Neuronal stem cell (in vitro differentiated cells): ENCODE data around the gene PHKA2.

Source experiments
- DNase-seq: peaks from one replicate; pipeline ENCODE4 v3.0.0-alpha.2; 2013; ENCODE audit warnings: low spot score
- H2AFZ ChIP-seq: one replicate; pipeline ENCODE4 v1.6.1; 2013; ENCODE audit warnings: mild to moderate bottlenecking, low read length, inconsistent platforms
- H2AK5ac ChIP-seq: 2 replicates; pipeline ENCODE4 v1.6.1; 2013; ENCODE audit warnings: low read depth, mild to moderate bottlenecking, inconsistent platforms, low read length, moderate library complexity, mixed read lengths
- H2BK120ac ChIP-seq: 2 replicates; pipeline ENCODE4 v1.6.1; 2013; ENCODE audit warnings: low read depth, mild to moderate bottlenecking, inconsistent platforms, low read length, moderate library complexity, mixed read lengths
- H2BK12ac ChIP-seq: one replicate; pipeline ENCODE4 v1.6.1; 2013; ENCODE audit warnings: low read length, inconsistent platforms
- H2BK15ac ChIP-seq: 2 replicates; pipeline ENCODE4 v1.6.1; 2013; ENCODE audit warnings: mild to moderate bottlenecking, low read length, inconsistent platforms, mixed read lengths
- H2BK5ac ChIP-seq: one replicate; pipeline ENCODE4 v1.6.1; 2013; ENCODE audit warnings: inconsistent platforms, mild to moderate bottlenecking, low read length, moderate library complexity
- H3K14ac ChIP-seq: one replicate; pipeline ENCODE4 v1.6.1; 2013; ENCODE audit warnings: low read length, inconsistent platforms
- H3K18ac ChIP-seq: 2 replicates; pipeline ENCODE4 v1.6.1; 2013; ENCODE audit warnings: low read length, inconsistent platforms
- H3K23ac ChIP-seq: 2 replicates; pipeline ENCODE4 v1.6.1; 2013; ENCODE audit warnings: low read depth, mild to moderate bottlenecking, mixed read lengths, low read length, inconsistent platforms; ENCODE audit not compliant: poor library complexity
- H3K27ac ChIP-seq: replicated peaks from 3 replicates; pipeline ENCODE4 v1.5.1; 2013; ENCODE audit warnings: low read length, inconsistent platforms
- H3K27me3 ChIP-seq, 3 experiments: 2 replicates each; pipeline ENCODE4 v1.6.1; 2013; ENCODE audit warnings: low read length in 3 of 3, mild to moderate bottlenecking in 2 of 3, inconsistent platforms in 1 of 3, low read depth in 1 of 3, mixed read lengths in 1 of 3, moderate library complexity in 1 of 3; ENCODE audit not compliant: control insufficient read depth in 3 of 3, insufficient read depth in 3 of 3
- H3K36me3 ChIP-seq, 2 donors: replicated peaks in 1 of 2; 2 replicates each; pipeline ENCODE4 v1.6.1; 2013; ENCODE audit warnings: low read length in 2 of 2; ENCODE audit not compliant: control insufficient read depth in 2 of 2, insufficient read depth in 2 of 2
- H3K4ac ChIP-seq: 2 replicates; pipeline ENCODE4 v1.6.1; 2013; ENCODE audit warnings: inconsistent platforms, mild to moderate bottlenecking, low read length, moderate library complexity
- H3K4me1 ChIP-seq, 2 donors: 1 replicate in 1 of 2; 2 replicates in 1 of 2; pipeline ENCODE4 v1.6.1; 2013; ENCODE audit warnings: low read length in 2 of 2, low read depth in 1 of 2; ENCODE audit not compliant: control insufficient read depth in 2 of 2, insufficient read depth in 1 of 2
- H3K4me2 ChIP-seq: one replicate; pipeline ENCODE4 v1.6.1; 2013; ENCODE audit warnings: mild to moderate bottlenecking, low read length, inconsistent platforms; ENCODE audit not compliant: insufficient read depth, poor library complexity, severe bottlenecking
- H3K4me3 ChIP-seq, 2 donors: 2 replicates each; pipeline ENCODE4 v1.5.1; 2013; ENCODE audit warnings: low read length in 2 of 2, mild to moderate bottlenecking in 2 of 2, inconsistent platforms in 1 of 2, moderate library complexity in 1 of 2
- H3K79me1 ChIP-seq: one replicate; pipeline ENCODE4 v1.6.1; 2013; ENCODE audit warnings: low read depth, mild to moderate bottlenecking, inconsistent platforms, low read length, moderate library complexity
- H3K9ac ChIP-seq: one replicate; pipeline ENCODE4 v1.6.1; 2013; ENCODE audit warnings: mild to moderate bottlenecking, low read depth, low read length, inconsistent platforms; ENCODE audit not compliant: poor library complexity
- H3K9me3 ChIP-seq, 2 donors: replicated peaks in 1 of 2; 2 replicates each; pipeline versions ENCODE3 to v1.6.1; 2013; ENCODE audit warnings: low read length in 2 of 2, mild to moderate bottlenecking in 2 of 2, inconsistent platforms in 1 of 2, low read depth in 1 of 2, mixed read lengths in 1 of 2, moderate library complexity in 1 of 2; ENCODE audit not compliant: control insufficient read depth in 2 of 2, insufficient read depth in 1 of 2
- H4K8ac ChIP-seq: one replicate; pipeline ENCODE4 v1.6.1; 2013; ENCODE audit warnings: low read depth, mild to moderate bottlenecking, inconsistent platforms, low read length, moderate library complexity
- H4K91ac ChIP-seq: one replicate; pipeline ENCODE4 v1.6.1; 2013; ENCODE audit warnings: low read length, low read depth, mild to moderate bottlenecking, inconsistent platforms; ENCODE audit not compliant: poor library complexity
- WGBS, 2 donors: extraction: QIAGEN DNeasy Blood & Tissue Kit; methylation state at CpG; one replicate each; pipeline ENCODE4 v1.1.7; 2013; ENCODE audit warnings: missing lambda C conversion rate in 2 of 2, mixed read lengths in 1 of 2; ENCODE audit not compliant: insufficient read length in 2 of 2, insufficient replicate concordance in 1 of 2; ENCODE audit errors: extremely low coverage in 2 of 2; 5-methylcytosine and 5-hydroxymethylcytosine counted together

PHKA2 gene

GRCh38 chrX:18888281-18888680 lies 95.6 kb downstream of the PHKA2 start:
- H2BK12ac ChIP-seq = no peak overlapping the region

GRCh38 chrX:18887825-18888212 lies 96.1 kb downstream of the PHKA2 start:
- Histone ChIP-seq H3K4me2 (no peak overlapping the region), H2BK5ac (no peak overlapping the region), H3K27ac (no peak overlapping the region), H2BK120ac (no peak overlapping the region), H3K14ac (no peak overlapping the region), H2AFZ (no peak overlapping the region), H2BK15ac (no peak overlapping the region), H3K27me3 (peaks cover 0 to 7% (median 0%) of the 10 kb centered on the region in 3 experiments), H3K4ac (no peak overlapping the region), H3K4me3 (no peak overlapping the region), H3K79me1 (no peaks in the 10 kb centered on the region), H3K23ac (no peak overlapping the region), H3K18ac (no peak overlapping the region), H3K9ac (no peak overlapping the region), H3K9me3 (no peaks in the 10 kb centered on the region), H2AK5ac (no peak overlapping the region), H2BK12ac (no peak overlapping the region), H3K36me3 (no peaks in the 10 kb centered on the region), H4K8ac (no peak overlapping the region), H3K4me1 (peaks cover 0 to 12% of the 10 kb centered on the region in 2 donors), H4K91ac (no peak overlapping the region)
- WGBS, 2 donors = no CpG with 5 or more reads among the region's 6 CpGs
- no peak for DNase-seq

More at GRCh38 chrX:18888281-18888680, 95.6 kb downstream of the PHKA2 start:
- H2BK5ac ChIP-seq = no peak overlapping the region
- no peak overlapping the region for H3K23ac ChIP-seq
- no peak overlapping the region for H2BK120ac ChIP-seq
- H3K4me1 ChIP-seq = peaks cover 0 to 12% of the 10 kb centered on the region in 2 donors
- H3K27ac ChIP-seq = no peak overlapping the region
- no peak overlapping the region for H3K9ac ChIP-seq
- H2AFZ ChIP-seq = no peak overlapping the region
- no peak overlapping the region for H2BK15ac ChIP-seq
- H3K4ac ChIP-seq = no peak overlapping the region
- H3K4me2 ChIP-seq = no peak overlapping the region
- WGBS, 2 donors = no CpG with 5 or more reads among the region's 4 CpGs
- no peak overlapping the region for H3K4me3 ChIP-seq
- no peak overlapping the region for H4K91ac ChIP-seq
- H3K79me1 ChIP-seq = no peaks in the 10 kb centered on the region
- H3K9me3 ChIP-seq = no peaks in the 10 kb centered on the region
- no peak overlapping the region for H4K8ac ChIP-seq
- no peaks in the 10 kb centered on the region for H3K36me3 ChIP-seq
- no peak overlapping the region for H2AK5ac ChIP-seq
- H3K18ac ChIP-seq = no peak overlapping the region
- DNase-seq = no peak
- peaks cover 0 to 7% (median 0%) of the 10 kb centered on the region in 3 experiments for H3K27me3 ChIP-seq
- H3K14ac ChIP-seq = no peak overlapping the region

- Histone ChIP-seq H2BK5ac (no peak overlapping the region), H3K4ac (no peak overlapping the region), H3K36me3 (no peaks in the 10 kb centered on the region), H3K4me1 (peaks cover 0 to 12% of the 10 kb centered on the region in 2 donors), H2BK120ac (no peak overlapping the region), H3K18ac (peak overlapping the region; percentile 19), H3K9me3 (no peaks in the 10 kb centered on the region), H4K8ac (no peak overlapping the region), H3K79me1 (no peaks in the 10 kb centered on the region), H2BK12ac (no peak overlapping the region), H3K4me2 (peak overlapping the region; percentile 23), H2BK15ac (no peak overlapping the region), H3K9ac (no peak overlapping the region), H2AK5ac (no peak overlapping the region), H3K27me3 (peaks cover 0 to 7% (median 0%) of the 10 kb centered on the region in 3 experiments), H3K14ac (no peak overlapping the region), H2AFZ (peak overlapping the region; percentile 75), H3K27ac (no peak overlapping the region), H3K4me3 (peak overlapping the region in 1 of 2 donors; percentile 41), H3K23ac (no peak overlapping the region), H4K91ac (no peak overlapping the region)
- no CpG with 5 or more reads among the region's 25 CpGs for WGBS, 2 donors
- no peak for DNase-seq
Measured at GRCh38 chrX:18887177-18887824, 96.6 kb downstream of the PHKA2 start.

GRCh38 chrX:18886344-18887161 lies 97.4 kb downstream of the PHKA2 start:
- Histone ChIP-seq H3K9ac (no peak overlapping the region), H3K18ac (peak overlapping the region; percentile 59)
- DNase-seq = peak; percentile 15

More at GRCh38 chrX:18886344-18887161, 97.4 kb downstream of the PHKA2 start:
- no peaks in the 10 kb centered on the region for H3K9me3 ChIP-seq
- H3K27ac ChIP-seq = no peak overlapping the region
- no CpG with 5 or more reads among the region's 26 CpGs for WGBS, 2 donors
- H4K91ac ChIP-seq = no peak overlapping the region
- peak overlapping the region; percentile 31 for H3K4me2 ChIP-seq
- no peak overlapping the region for H2AK5ac ChIP-seq
- H3K23ac ChIP-seq = no peak overlapping the region
- peaks cover 0 to 7% (median 0%) of the 10 kb centered on the region in 3 experiments for H3K27me3 ChIP-seq
- H3K4ac ChIP-seq = no peak overlapping the region
- H4K8ac ChIP-seq = no peak overlapping the region
- no peak overlapping the region for H2BK5ac ChIP-seq
- no peak overlapping the region for H2BK12ac ChIP-seq
- H3K14ac ChIP-seq = no peak overlapping the region
- peak overlapping the region; percentile 75 for H2AFZ ChIP-seq
- no peak overlapping the region for H2BK120ac ChIP-seq
- no peak overlapping the region for H2BK15ac ChIP-seq
- H3K4me3 ChIP-seq = peak overlapping the region in 1 of 2 donors; percentile 44
- no peaks in the 10 kb centered on the region for H3K79me1 ChIP-seq
- H3K36me3 ChIP-seq = no peaks in the 10 kb centered on the region
- H3K4me1 ChIP-seq = peaks cover 0 to 12% of the 10 kb centered on the region in 2 donors
